GM11168 (cell line): Measurements from ENCODE around the gene KCNK10.

Source experiments
- in situ Hi-C: fragments of 300-500 bp; cut with MboI; formaldehyde crosslinking; loops from one replicate; pipeline ENCODE4 v1.12.0; 2022; ENCODE audit warnings: low sequenced_read_pairs; ENCODE audit not compliant: unreplicated experiment

KCNK10 gene

DNA sequence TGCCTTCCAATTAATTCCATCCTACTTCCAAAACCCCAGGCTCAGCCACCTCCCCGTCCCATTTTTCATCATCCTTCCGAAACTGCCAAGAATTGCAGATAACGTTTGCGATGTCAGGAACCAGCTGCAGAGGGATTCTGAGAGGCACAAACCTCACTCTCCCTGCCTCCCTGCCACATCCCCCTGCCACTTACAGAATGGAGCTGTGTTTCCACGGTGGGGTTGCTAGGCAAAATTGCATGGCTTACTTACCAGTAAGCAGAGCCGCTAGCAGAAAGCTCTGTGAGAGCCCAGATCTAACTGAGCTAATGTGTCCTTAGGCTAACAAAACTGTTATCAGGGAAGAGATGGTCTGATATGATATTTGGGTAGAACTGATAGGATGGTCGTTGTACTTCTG lies 127.4 kb downstream of the KCNK10 start:
- in situ Hi-C loops: loop anchor here (25.0 kb wide), 1 partner anchor 192 kb away; the partner anchor contains the start of gene SPATA7

DNA sequence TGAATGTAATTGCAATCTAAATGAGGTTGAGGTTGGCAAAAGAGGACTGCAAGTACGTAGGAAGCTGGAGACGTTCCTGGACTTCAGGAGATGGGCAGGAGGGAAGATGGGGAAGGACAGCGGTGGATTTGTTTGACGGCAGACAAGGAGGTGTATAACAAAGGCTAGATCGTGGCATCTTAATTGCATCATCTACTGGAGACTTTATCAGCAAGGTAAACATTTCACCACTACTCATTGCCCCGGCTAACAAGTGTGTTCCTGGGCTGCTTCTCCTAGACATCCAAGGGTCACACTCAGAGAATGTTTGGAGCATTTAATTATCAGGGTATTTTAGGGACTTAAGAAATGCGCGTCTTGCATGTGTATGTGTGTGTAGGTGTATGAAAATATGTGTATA lies 128.5 kb downstream of the KCNK10 start:
- in situ Hi-C loops: loop anchor here (25.0 kb wide), 1 partner anchor 193 kb away; the partner anchor contains the start of gene SPATA7

DNA sequence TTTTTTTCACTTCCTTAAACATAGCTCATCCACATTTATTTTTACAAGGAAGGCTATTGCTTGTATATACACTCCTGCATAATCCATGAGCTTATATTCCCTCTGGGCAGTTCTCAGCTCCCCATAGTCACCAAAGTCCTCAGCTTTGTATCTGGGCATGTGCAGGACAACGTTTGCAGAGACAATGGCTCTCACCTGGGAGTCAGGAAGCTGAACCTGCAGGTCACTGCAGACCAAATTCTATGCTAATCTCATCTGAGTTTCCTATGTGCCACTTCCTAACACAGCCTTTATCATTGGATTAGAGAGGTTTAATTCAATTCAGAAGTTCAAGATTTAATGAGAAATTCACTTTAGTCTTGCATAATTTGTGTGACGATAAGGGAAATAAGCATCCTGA lies 131.5 kb downstream of the KCNK10 start:
- in situ Hi-C loops: loop anchor here (25.0 kb wide), 1 partner anchor 196 kb away; the partner anchor contains the start of gene SPATA7

DNA sequence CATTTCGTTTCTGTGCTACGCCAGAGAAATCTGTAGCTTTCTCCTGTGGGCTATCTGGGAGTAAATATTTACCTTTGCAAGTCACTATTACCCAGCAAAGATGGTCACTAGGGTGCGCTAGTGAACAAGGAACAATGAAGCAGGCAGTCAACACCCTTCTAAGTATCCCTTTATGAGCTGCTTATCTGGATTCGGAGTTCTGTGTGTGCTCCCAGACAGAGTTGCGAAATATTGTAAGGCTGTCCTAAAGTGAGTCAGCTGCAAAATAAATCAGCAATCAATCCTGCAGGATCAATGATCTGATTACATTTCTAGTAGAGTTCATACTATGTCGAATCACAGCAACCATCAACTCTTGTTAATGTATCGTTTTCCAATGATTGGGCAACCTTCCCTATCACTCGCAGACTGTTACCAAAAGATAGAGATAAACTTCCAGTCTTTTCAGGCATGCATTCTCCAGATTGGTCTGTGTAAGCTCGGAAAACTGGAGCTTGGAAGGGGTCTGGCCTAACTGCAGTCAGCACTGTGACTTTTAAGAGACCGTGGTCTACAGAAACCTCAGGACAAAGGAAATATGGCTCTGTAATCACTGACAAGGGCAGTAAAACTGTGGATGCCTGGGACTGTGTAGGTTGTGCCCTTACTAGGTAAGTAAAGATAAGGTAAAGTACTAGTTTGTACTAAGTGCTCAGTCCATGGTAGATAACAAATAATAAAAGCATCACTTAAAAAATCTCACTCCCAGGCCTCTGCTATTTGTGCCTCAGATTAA lies 133.5 kb downstream of the KCNK10 start:
- in situ Hi-C loops: loop anchor here (25.0 kb wide), 1 partner anchor 198 kb away; the partner anchor contains the start of gene SPATA7

DNA sequence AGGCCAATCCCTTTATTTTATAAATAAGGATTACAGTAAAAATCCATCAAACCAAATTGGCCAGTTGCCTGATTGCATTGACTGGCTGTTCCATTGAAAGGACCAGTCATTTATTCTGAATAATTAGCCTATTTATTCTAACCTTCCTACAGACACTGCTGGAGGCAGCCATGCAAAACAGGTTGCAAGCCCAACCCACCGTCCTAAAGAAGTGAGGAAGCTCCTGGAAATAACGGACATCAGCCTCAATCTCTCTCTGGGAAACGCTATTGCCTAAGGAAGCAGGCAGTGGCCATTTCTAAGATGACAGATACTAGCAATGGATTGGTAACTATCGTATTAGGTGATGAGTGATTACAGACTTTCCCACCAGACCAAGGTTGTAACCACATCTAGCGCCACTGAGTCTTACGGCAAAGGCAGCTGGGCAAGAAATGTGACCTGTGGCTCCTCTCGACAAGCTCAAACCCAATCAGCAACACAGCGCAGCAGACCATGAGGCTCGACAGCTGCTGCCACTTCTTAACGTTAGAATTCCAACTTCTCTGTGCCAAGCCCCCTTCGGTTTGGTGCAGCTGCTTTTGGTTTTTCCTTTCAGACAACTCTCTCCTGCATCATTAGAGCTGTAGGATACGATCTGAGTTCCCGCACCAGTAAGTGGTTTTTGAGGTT lies 134.2 kb downstream of the KCNK10 start:
- in situ Hi-C loops: loop anchor here (25.0 kb wide), 1 partner anchor 198 kb away; the partner anchor contains the start of gene SPATA7

DNA sequence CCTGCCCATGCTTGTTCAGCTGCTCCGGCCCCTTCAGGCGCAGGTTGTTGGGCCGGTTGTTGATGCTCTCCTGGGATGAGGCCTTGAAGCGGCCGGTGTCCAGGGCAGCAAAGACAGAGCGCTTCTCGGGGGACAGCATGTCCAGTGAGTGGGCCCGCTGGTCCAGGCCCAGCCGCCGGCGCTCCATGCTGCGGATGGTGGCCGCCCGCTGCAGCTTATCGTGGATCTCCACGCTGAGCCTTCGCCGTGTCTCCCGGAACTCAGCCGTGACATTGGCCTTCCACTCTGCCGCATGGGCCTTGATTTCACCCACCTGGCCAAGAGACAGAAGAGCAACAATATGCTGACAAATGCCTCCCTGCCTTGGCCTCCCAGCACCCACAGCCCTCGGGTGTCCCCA lies 137.2 kb downstream of the KCNK10 start:
- in situ Hi-C loops: loop anchor here (25.0 kb wide), 1 partner anchor 201 kb away; the partner anchor contains the start of gene SPATA7

DNA sequence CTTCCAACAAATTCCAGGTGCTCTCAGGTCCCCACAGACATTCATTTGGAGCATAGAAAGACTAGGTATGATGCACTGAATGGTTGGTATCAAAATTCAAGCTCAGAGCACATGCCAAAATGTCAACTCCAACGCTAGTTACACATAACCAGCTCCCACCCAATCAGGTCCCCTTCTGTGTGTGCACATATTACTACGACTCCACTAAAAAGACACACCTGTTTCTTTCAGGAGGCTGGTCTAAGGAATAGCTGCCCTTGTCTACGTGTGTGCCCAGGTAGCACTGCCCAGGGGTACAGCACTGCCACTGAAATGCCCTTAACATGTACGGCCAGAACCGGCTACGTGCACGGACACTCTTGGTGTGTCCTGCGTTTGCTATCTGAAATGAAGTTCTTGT lies 138.1 kb downstream of the KCNK10 start:
- in situ Hi-C loops: loop anchor here (25.0 kb wide), 1 partner anchor 202 kb away; the partner anchor contains the start of gene SPATA7

DNA sequence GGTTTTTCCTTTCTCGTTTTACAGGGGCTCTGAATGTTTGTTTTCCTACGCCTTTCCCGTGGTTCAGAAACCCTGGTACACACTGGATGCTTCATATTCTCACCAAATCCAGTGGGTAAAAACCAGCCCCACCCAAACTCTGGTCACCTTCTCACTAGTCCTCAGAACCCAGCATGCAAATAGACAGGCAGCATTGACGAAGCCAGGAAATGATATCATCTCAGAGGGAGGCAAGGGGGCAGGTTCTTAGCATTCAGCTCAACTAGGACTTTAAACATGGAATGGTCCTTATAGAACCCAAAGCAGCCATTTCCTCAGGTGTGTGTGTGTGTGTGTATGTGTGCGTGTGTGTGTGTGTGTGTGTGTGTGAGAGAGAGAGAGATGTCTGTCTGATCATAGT lies 142.0 kb downstream of the KCNK10 start:
- in situ Hi-C loops: loop anchor here (25.0 kb wide), 1 partner anchor 206 kb away; the partner anchor contains the start of gene SPATA7

DNA sequence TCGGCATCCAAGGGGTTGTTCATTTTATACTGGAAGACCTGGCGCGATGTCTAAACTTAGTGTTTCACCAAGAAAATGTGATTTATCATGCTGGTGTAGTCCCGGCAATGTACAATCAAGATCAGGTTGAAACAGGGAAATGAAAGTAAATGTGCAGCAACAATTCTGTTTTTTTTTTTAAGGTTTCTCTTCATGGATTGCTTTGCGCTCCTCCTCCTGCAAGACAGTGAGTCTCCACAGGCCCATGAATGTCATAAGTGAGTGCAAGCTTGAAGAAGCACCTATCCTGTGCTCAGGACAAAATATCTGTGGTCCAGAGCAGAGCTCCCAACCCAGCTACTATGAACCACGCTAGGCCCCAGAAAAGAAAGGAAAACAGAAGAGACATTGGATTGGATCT lies 143.4 kb downstream of the KCNK10 start:
- in situ Hi-C loops: loop anchor here (25.0 kb wide), 1 partner anchor 208 kb away; the partner anchor contains the start of gene SPATA7

DNA sequence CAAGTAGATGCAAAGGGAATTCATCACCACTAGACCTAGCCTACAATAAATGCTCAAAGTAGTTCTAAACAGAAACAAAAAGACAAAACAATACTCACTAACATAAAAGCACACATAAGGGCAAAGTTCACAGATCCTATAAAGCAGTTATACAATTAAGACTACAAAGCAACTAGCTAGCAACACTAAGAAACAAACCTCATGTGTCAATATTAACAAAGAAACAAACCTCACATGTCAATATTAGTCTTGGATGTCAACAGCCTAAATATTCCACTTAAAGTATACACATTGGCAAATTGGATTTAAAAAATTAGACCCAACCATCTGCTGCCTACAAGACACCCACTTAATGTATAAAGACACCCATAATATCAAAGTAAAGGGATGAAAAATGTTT lies 152.7 kb downstream of the KCNK10 start:
- in situ Hi-C loops: loop anchor here (5.0 kb wide), 1 partner anchor 228 kb away; no protein-coding TSS in a partner anchor

DNA sequence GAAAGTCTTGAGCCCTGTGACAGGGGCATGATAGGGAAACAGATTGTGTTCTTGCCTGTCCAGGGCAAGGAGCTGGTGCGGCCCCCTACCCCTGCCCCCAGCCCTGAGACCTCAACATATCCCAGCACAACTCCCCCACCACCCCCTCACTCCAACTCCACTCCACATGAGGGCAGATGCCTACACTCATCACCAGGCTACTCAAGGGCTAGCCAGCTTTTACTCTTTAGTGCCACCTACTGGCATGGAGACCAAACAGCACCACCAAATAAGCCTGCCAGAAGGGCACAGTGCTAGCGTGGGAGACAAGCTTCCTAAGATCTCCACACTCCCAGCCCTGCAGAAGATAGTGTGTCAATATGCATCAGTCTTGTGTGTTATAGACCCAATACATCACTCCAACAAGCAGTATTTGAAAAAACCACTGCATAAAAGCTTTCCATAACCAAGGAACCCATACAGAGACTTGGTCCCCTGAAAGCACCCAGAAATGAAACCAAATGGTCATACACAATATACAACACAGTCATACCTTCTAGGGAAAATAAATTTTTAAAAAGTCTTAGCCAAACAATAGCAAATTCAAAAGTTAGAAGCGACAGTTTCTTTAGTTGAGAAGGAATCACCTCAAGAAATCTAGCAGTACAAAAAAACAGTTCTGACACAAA lies 154.4 kb downstream of the KCNK10 start:
- in situ Hi-C loops: loop anchor here (10.0 kb wide), 1 partner anchor 144 kb away; no protein-coding TSS in a partner anchor

DNA sequence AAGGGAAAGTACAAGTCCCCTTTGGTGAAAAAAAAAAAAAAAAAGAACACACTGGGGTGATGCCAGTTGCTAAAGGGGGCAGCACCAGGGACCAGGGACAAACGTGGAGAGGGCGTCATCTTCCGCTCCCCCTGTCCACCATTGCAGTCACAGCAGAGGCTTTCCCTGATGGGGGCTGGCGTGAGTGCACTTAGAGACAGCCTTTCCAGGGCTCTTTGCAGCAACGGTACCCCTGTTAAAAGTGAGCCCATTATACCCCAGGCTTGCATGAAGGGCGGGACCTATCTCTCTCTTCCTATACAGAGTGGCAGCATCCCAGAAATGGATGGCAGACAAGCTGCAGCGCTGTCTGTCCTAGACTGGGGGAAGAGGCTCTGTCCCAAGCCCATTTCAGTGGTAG lies 155.0 kb downstream of the KCNK10 start:
- in situ Hi-C loops: loop anchor here (10.0 kb wide), 1 partner anchor 143 kb away; no protein-coding TSS in a partner anchor

DNA sequence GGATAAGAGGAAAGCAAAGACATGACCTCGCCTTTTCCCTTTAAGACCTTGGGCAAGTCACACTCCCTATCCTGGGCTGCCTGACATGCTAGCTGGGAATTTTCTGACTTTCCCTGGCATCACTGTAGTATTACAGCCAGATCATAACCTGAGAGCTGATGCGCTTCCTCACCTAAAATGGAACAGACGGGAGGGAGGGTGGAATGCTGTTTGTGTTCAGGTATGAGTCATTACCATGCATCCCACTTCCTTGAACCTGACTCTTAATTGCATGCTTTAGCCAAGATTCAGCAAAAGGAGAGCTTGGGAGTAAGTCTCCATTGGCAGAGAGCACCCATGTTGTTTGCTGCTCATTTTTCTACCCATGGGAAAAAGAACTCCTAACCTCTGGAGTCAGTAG lies 156.5 kb downstream of the KCNK10 start:
- in situ Hi-C loops: loop anchor here (10.0 kb wide), 1 partner anchor 142 kb away; no protein-coding TSS in a partner anchor

DNA sequence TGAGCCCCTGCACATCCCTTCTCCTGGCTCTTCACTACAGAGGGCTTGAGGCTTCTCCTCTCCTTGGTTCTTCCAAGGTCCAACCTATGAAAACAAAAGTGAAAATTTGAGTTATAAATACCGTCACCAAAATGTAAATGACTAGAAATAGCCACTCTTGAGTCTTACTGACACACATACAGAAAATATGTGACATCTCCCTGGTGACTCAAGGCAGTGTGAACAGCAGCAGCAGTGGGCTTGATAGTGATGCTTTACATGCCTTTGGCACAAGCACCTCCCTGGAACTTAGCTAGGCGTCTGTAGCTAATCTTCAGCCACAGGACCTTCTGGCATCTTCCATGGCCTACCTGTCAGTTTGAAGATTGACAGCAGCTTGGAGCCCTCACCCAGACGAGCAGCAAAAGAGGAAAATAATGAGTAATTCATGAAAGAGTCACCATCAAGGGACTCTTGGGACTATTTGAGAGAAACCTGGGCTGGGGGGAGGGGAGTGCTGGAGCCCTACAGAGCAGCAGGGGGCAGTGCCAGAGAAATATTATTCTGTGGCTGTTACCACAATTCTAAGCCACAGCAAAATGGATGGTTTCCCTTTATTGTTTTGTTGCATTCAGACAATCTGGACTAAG lies 158.0 kb downstream of the KCNK10 start:
- in situ Hi-C loops: loop anchor here (10.0 kb wide), 1 partner anchor 140 kb away; no protein-coding TSS in a partner anchor

DNA sequence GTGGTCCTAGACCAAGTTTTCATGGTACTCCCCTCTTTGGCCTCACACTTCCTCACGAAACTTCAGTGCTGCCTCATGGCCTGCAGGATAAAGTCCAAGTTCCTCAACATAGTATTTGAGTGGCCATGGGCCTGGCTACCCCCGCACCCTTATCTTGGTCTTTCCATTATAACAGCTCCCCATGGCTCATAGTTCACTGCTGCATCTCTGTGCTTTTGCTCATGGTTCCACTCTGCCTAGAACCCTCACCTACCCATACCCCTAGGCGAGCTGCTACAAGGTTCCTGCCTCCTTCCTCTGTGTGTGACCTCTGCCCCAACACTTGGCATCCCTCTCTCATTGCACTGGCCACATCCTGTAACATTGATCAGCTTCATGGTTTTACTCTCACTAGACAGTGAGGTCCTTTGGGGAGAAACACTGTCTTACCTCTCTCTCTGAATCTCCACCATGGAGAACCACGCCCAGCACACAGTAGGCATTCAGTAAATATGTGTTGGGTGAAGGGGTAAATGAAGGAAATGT lies 159.3 kb downstream of the KCNK10 start:
- in situ Hi-C loops: loop anchor here (10.0 kb wide), 1 partner anchor 139 kb away; no protein-coding TSS in a partner anchor

DNA sequence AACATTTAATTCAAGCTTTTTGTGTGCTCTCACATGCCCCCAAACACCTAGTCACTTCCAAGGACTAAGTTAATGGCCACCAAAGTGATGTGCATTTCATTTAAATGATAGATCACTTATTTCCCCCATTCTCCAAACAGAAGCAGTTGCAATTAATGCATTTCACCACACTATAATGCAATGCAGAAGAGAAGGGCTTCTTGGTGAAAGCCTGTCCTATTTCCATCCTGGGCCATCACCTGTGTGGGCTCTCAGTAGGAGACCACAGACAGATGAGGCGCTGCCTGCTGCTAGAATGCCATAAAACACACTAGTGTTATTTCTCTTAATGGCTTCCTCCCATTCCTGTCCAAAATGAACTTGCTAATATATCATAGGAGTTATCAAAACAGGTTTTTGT lies 166.9 kb downstream of the KCNK10 start:
- in situ Hi-C loops: no loop called here

DNA sequence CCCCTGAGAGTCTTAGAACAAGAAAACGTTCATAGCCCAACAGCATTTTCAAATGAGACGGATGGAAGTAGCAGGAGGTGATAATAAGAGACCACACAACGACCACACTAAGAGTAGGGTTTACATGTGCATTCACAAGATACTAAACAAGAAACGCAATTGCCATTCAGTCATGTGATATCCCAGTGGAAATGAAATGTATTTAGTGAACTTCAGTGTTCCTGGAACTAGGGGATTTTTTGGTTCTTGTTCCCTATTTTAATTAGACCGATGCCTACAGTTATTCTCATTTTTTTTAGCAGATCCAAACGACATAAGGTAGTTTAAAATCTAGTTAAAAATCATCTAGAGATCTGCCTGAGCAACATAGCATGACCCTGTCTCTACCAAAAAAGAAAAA lies 168.1 kb downstream of the KCNK10 start:
- in situ Hi-C loops: no loop called here

DNA sequence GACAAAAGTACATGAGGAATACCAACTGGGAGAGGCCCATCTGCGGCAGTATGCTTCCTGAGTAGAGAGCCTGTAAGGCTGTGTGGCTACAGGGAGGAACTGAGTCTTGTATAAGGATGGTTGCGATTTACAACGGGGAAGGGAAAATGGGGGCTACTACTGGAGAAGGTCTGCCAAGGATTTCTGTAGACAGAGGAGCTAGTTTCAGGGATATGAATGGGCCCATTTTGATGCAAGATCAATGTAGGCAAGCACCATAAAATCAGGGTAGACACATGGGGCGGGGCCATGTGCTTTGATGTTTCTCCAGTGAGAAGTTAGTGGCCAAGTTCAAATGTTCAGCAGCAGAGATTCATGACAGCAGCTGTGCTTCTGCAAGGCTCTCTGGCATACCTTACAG lies 168.7 kb downstream of the KCNK10 start:
- in situ Hi-C loops: no loop called here

DNA sequence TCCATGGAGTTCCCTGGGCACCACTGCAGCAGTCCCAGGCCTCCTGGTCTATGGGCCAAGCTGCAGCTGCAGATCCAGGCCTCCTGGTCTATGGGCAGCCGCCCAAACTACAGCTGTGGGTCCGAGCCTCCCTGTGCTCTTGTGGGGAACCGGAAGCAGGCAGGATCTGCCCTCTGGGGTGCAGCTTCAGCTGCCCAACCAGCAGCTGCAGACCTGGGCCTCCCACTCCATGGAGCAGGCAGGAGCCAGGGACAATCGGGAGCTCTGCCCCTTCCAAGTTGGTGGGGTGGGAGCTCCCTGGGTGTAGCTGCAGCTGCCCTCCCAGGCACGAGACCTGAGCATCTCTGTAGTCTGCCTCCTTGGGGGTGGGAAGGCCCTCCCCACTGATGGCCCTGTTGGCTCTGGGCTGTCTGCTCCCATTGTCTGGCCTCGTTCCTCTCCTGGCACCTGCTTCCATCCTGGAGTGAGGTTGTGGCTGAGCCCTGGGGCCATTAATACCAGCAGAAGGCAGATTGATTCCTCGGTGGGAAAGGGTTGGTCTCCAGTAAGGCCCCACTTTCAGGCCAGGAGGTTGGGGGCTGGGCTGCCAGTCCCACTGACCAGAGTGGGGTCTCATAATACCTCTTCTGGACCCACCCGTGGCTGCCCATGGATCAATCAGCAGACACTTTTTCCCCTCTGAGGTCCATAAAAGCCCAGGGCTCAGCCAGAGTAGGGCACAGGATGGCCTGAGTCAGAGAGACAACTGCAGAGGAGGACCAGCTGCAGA lies 176.0 kb downstream of the KCNK10 start:
- in situ Hi-C loops: no loop called here
